ENCODE results near the gene RPS19. TPM values are rescaled to one million over a fixed set of nuclear protein-coding genes. Genes with fewer than 3 reads are reported as not detected.

RPS19 gene
- total and polyA plus RNA-seq, 3 donors from 2014 or later = 869 to 1,270 (median 1,199) TPM

GRCh38 chr19:41845051-41845590, 14.9 kb upstream of the RPS19 start:
- Histone ChIP-seq H3K4me3 (peak overlapping the region; percentile 46 to 49), H3K27ac (peak overlapping the region; percentile 28 to 83), H3K27me3 (no peaks in the 10 kb centered on the region), H3K36me3 (ENCODE audit: low read depth, missing control alignments) (no peaks in the 10 kb centered on the region), H3K4me1 (no peaks in the 10 kb centered on the region), H3K9me3 (no peaks in the 10 kb centered on the region)
- no peak for TF ChIP-seq POLR2A (IDR thresholded peaks at IDR 0.05)
- TF ChIP-seq CTCF (IDR thresholded peaks at IDR 0.05) = no peak
- WGBS, 2 donors = 63 to 82% methylated on average over 18 to 23 of the region's 23 CpGs
- intact Hi-C loops (cut with DNase I; ENCODE audit: low total_unique reads) = no loop called here
- no peak for DNase-seq

GRCh38 chr19:41847351-41848105, 12.5 kb upstream of the RPS19 start:
- Histone ChIP-seq H3K27me3 (no peaks in the 10 kb centered on the region), H3K36me3 (ENCODE audit: low read depth, missing control alignments) (no peaks in the 10 kb centered on the region), H3K9me3 (no peaks in the 10 kb centered on the region), H3K27ac (no peak overlapping the region), H3K4me3 (no peak overlapping the region), H3K4me1 (no peaks in the 10 kb centered on the region)
- no peak for DNase-seq
- TF ChIP-seq POLR2A (IDR thresholded peaks at IDR 0.05) = no peak
- TF ChIP-seq CTCF (IDR thresholded peaks at IDR 0.05) = no peak
- WGBS, 2 donors = 82 to 94% methylated on average over 9 to 19 of the region's 19 CpGs
- intact Hi-C loops (cut with DNase I; ENCODE audit: low total_unique reads) = no loop called here

- intact Hi-C loops (cut with DNase I; ENCODE audit: low total_unique reads) = no loop called here
Observed at GRCh38 chr19:41848666-41849065, 11.4 kb upstream of the RPS19 start.

GRCh38 chr19:41849067-41849466, 11.0 kb upstream of the RPS19 start:
- no peak overlapping the region for H3K27ac ChIP-seq
- H3K36me3 ChIP-seq (ENCODE audit: low read depth, missing control alignments) = no peaks in the 10 kb centered on the region
- H3K27me3 ChIP-seq = no peaks in the 10 kb centered on the region
- intact Hi-C loops (cut with DNase I; ENCODE audit: low total_unique reads) = no loop called here
- TF ChIP-seq POLR2A (IDR thresholded peaks at IDR 0.05) = no peak
- TF ChIP-seq CTCF (IDR thresholded peaks at IDR 0.05) = no peak
- DNase-seq = no peak
- WGBS, 2 donors = 72 to 79% methylated on average over 2 of the region's 2 CpGs
- no peak overlapping the region for H3K4me3 ChIP-seq
- no peaks in the 10 kb centered on the region for H3K4me1 ChIP-seq
- no peaks in the 10 kb centered on the region for H3K9me3 ChIP-seq

More at GRCh38 chr19:41848666-41849065, 11.4 kb upstream of the RPS19 start:
- no peak overlapping the region for H3K4me3 ChIP-seq
- WGBS, 2 donors = 87 to 91% methylated on average over 6 of the region's 6 CpGs
- H3K27ac ChIP-seq = no peak overlapping the region
- H3K36me3 ChIP-seq (ENCODE audit: low read depth, missing control alignments) = no peaks in the 10 kb centered on the region
- TF ChIP-seq CTCF (IDR thresholded peaks at IDR 0.05) = no peak
- TF ChIP-seq POLR2A (IDR thresholded peaks at IDR 0.05) = no peak
- H3K9me3 ChIP-seq = no peaks in the 10 kb centered on the region
- no peaks in the 10 kb centered on the region for H3K27me3 ChIP-seq
- no peaks in the 10 kb centered on the region for H3K4me1 ChIP-seq
- DNase-seq = no peak

Measured in testis (tissue), 3 donors.